ENCODE results near the gene LAMA1. TPM values are rescaled to one million over a fixed set of nuclear protein-coding genes. Genes with fewer than 3 reads are reported as not detected.

The LAMA1 gene
- total RNA-seq, 1 experiment from 2014 or later = 129 TPM

DNA sequence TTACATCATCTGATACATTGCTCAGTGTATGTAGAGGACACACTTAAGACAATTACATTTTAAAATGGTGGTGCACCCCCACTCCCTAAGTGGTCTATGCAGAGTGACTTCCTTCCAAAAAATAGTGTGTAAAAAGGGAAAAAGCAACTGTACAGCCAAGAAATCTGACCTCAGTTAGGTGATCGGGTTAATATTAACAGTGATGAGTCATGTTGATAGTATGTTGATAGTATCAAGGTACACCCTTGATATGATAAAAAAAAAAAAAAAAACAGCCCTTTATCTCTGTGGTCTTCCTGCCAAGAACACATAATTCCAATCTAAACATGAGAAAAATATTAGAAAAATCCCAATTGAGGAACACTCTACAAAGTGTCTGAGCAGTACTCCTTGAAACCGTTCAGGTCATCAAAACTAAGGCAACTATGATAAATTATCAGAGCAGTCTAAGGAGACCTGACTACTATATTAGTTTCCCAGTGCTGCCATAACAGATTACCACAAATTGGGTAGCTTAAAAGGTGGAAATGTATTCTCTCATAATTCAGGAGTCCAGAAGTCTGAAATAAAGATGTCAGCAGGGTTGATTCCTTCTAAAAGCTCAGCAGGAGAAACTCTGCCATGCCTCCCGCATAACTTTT is 216.2 kb downstream of the LAMA1 start:
- TF ChIP-seq, protein P1, sequence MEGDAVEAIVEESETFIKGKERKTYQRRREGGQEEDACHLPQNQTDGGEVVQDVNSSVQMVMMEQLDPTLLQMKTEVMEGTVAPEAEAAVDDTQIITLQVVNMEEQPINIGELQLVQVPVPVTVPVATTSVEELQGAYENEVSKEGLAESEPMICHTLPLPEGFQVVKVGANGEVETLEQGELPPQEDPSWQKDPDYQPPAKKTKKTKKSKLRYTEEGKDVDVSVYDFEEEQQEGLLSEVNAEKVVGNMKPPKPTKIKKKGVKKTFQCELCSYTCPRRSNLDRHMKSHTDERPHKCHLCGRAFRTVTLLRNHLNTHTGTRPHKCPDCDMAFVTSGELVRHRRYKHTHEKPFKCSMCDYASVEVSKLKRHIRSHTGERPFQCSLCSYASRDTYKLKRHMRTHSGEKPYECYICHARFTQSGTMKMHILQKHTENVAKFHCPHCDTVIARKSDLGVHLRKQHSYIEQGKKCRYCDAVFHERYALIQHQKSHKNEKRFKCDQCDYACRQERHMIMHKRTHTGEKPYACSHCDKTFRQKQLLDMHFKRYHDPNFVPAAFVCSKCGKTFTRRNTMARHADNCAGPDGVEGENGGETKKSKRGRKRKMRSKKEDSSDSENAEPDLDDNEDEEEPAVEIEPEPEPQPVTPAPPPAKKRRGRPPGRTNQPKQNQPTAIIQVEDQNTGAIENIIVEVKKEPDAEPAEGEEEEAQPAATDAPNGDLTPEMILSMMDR (IDR thresholded peaks at IDR 0.05; ENCODE audit: insufficient read depth in 1 of 2, low read depth in 1 of 2, low read length in 1 of 2, severe bottlenecking in 1 of 2, unreplicated experiment in 1 of 2) = no peak
- Histone ChIP-seq H3K9me3 (0 out of 2 replicates have a peak, but pooled peaks cover 8% of the 10 kb centered on the region), H3K36me3 (ENCODE audit: control insufficient read depth, insufficient read depth, low read length) (peaks cover 3% of the 10 kb centered on the region), H3K4me3 (ENCODE audit: low read depth, low read length) (no peak overlapping the region), H3K4me1 (peaks cover 25% of the 10 kb centered on the region), H3K27me3 (replicated peaks; ENCODE audit: control insufficient read depth, insufficient read depth, low read length) (no peaks in the 10 kb centered on the region)
- no peaks in the 10 kb centered on the region for H3K27me3 Mint-ChIP-seq (ENCODE audit: insufficient read depth, unreplicated experiment)
- peaks cover 17% of the 10 kb centered on the region for H3K4me1 Mint-ChIP-seq (ENCODE audit: low read depth, unreplicated experiment)
- H3K9me3 Mint-ChIP-seq (ENCODE audit: unreplicated experiment) = peaks cover 11% of the 10 kb centered on the region
- DNase-seq = no peak
- peak overlapping the region; percentile 13 for H3K27ac Mint-ChIP-seq (ENCODE audit: unreplicated experiment)
- H3K36me3 Mint-ChIP-seq (ENCODE audit: insufficient read depth, unreplicated experiment) = peaks cover 65% of the 10 kb centered on the region
- no TSS peak for BruUV-seq (replicated peaks)
- POLR2A ChIA-PET = no interaction called here
- H3K4me3 Mint-ChIP-seq (ENCODE audit: unreplicated experiment) = no peak overlapping the region
- CTCF ChIA-PET = no interaction called here
- intact Hi-C loops (cut with micrococcal nuclease; ENCODE audit: unreplicated experiment) = no loop called here

GRCh38 chr18:6891788-6892187 is 225.8 kb downstream of the LAMA1 start:
- Mint-ChIP-seq H3K27ac (ENCODE audit: unreplicated experiment) (no peak overlapping the region), H3K4me1 (ENCODE audit: low read depth, unreplicated experiment) (peaks cover 8% of the 10 kb centered on the region), H3K4me3 (ENCODE audit: unreplicated experiment) (no peak overlapping the region), H3K36me3 (ENCODE audit: insufficient read depth, unreplicated experiment) (peaks cover 74% of the 10 kb centered on the region), H3K27me3 (ENCODE audit: insufficient read depth, unreplicated experiment) (no peaks in the 10 kb centered on the region), H3K9me3 (ENCODE audit: unreplicated experiment) (no peaks in the 10 kb centered on the region)
- TF ChIP-seq, protein P1 (IDR thresholded peaks at IDR 0.05; ENCODE audit: insufficient read depth in 1 of 2, low read depth in 1 of 2, low read length in 1 of 2, severe bottlenecking in 1 of 2, unreplicated experiment in 1 of 2) = no peak
- CTCF ChIA-PET = no interaction called here
- POLR2A ChIA-PET = interaction anchor here (0.7 kb wide), 1 partner anchor 496 kb away, joined by 3 read pairs; no protein-coding TSS in a partner anchor
- Histone ChIP-seq H3K4me1 (no peaks in the 10 kb centered on the region), H3K27me3 (replicated peaks; ENCODE audit: control insufficient read depth, insufficient read depth, low read length) (no peaks in the 10 kb centered on the region), H3K9me3 (no peaks in the 10 kb centered on the region), H3K36me3 (ENCODE audit: control insufficient read depth, insufficient read depth, low read length) (no peaks in the 10 kb centered on the region), H3K4me3 (ENCODE audit: low read depth, low read length) (no peak overlapping the region)
- DNase-seq = no peak
- BruUV-seq (replicated peaks) = no TSS peak
- intact Hi-C loops (cut with micrococcal nuclease; ENCODE audit: unreplicated experiment) = no loop called here

Other genes starting within 250 kb of the LAMA1 start
- not detected in 2 replicates for gene LRRC30, start 113.3 kb upstream of the LAMA1 start, total RNA-seq (2022)

Data from Caco-2 (cell line).